Measurements from ENCODE around the gene GBP6.

The GBP6 gene

GRCh38 chr1:89347296-89347695 is 16.6 kb upstream of the GBP6 start:
- H2BK120ac ChIP-seq (ENCODE audit: low read depth, low read length): no peak overlapping the region
- no peak overlapping the region for H4K91ac ChIP-seq (ENCODE audit: low read length)
- no peak overlapping the region for H3K9ac ChIP-seq (ENCODE audit: low read length)
- no peak overlapping the region for H2BK15ac ChIP-seq (ENCODE audit: low read depth, poor library complexity, severe bottlenecking)
- no peak overlapping the region for H4K8ac ChIP-seq (ENCODE audit: low read length)
- H2BK12ac ChIP-seq (ENCODE audit: low read length in 2 of 2): no peak overlapping the region
- no peak overlapping the region for H3K14ac ChIP-seq (ENCODE audit: low read length in 2 of 2)
- H3K4me2 ChIP-seq (ENCODE audit: low read length, poor library complexity, severe bottlenecking): no peak overlapping the region
- no peaks in the 10 kb centered on the region for H3K36me3 ChIP-seq (ENCODE audit: control insufficient read depth in 1 of 2, insufficient read depth in 2 of 2, low read depth in 1 of 2, low read length in 2 of 2)
- no peak overlapping the region for H2AK5ac ChIP-seq (ENCODE audit: low read length, severe bottlenecking)
- no peaks in the 10 kb centered on the region for H3K27me3 ChIP-seq (ENCODE audit: control insufficient read depth in 1 of 2, insufficient read depth in 1 of 2, low read length in 2 of 2)
- H2BK5ac ChIP-seq (ENCODE audit: low read depth, low read length, poor library complexity, severe bottlenecking): no peak overlapping the region
- H3K23ac ChIP-seq (ENCODE audit: low read length in 2 of 2): no peak overlapping the region
- no peak for DNase-seq
- no peaks in the 10 kb centered on the region for H3K9me3 ChIP-seq (ENCODE audit: control insufficient read depth, low read length)
- H3K4me1 ChIP-seq (ENCODE audit: control insufficient read depth, insufficient read depth, low read depth, low read length): no peaks in the 10 kb centered on the region
- H3K4ac ChIP-seq (ENCODE audit: low read depth in 1 of 2, low read length in 2 of 2): no peak overlapping the region
- H2AFZ ChIP-seq (ENCODE audit: low read depth, low read length): no peak overlapping the region
- no peak overlapping the region for H3K18ac ChIP-seq (ENCODE audit: low read depth in 1 of 2, low read length in 2 of 2)
- no peaks in the 10 kb centered on the region for H3K79me1 ChIP-seq (replicated peaks; ENCODE audit: low read length, poor library complexity, severe bottlenecking)
- no peak overlapping the region for H3K4me3 ChIP-seq (ENCODE audit: insufficient read depth in 1 of 2, low read depth in 1 of 2, low read length in 2 of 2)
- H3K27ac ChIP-seq (ENCODE audit: low read length, poor library complexity, severe bottlenecking): no peak overlapping the region
- WGBS: 33% methylated on average over 1 of the region's 2 CpGs

DNA sequence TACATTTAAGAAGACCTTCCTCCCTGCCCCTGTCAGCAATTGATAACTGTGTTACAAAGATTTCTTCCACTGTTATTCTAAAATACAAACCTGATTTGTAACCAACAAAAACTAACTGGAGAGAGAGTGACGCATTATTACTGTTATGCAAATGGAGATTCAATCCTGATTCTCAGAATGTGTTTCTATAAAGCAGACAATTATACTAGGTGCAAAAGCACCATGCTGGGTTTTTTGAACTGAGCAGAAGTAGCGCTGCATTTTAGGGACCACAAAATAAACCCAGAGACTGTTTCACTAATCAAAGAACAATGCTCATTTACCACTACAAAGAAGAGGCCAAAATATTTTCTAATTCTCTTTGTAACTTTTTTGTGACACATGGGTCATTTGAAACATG is 13.6 kb upstream of the GBP6 start:
- WGBS: 93% methylated on average over 1 of the region's 2 CpGs
- Histone ChIP-seq H3K23ac (ENCODE audit: low read length in 2 of 2) (no peak overlapping the region), H3K79me1 (replicated peaks; ENCODE audit: low read length, poor library complexity, severe bottlenecking) (no peaks in the 10 kb centered on the region), H2AK5ac (ENCODE audit: low read length, severe bottlenecking) (no peak overlapping the region), H2BK15ac (ENCODE audit: low read depth, poor library complexity, severe bottlenecking) (no peak overlapping the region), H3K27ac (ENCODE audit: low read length, poor library complexity, severe bottlenecking) (no peak overlapping the region), H2BK12ac (ENCODE audit: low read length in 2 of 2) (no peak overlapping the region), H3K27me3 (ENCODE audit: control insufficient read depth in 1 of 2, insufficient read depth in 1 of 2, low read length in 2 of 2) (peaks cover 0 to 4% of the 10 kb centered on the region in 2 experiments), H3K4me3 (ENCODE audit: insufficient read depth in 1 of 2, low read depth in 1 of 2, low read length in 2 of 2) (no peak overlapping the region), H4K8ac (ENCODE audit: low read length) (no peak overlapping the region), H2AFZ (ENCODE audit: low read depth, low read length) (no peak overlapping the region), H4K91ac (ENCODE audit: low read length) (no peak overlapping the region), H3K14ac (ENCODE audit: low read length in 2 of 2) (no peak overlapping the region), H3K18ac (ENCODE audit: low read depth in 1 of 2, low read length in 2 of 2) (no peak overlapping the region), H3K4ac (ENCODE audit: low read depth in 1 of 2, low read length in 2 of 2) (no peak overlapping the region), H3K9me3 (ENCODE audit: control insufficient read depth, low read length) (no peaks in the 10 kb centered on the region), H2BK120ac (ENCODE audit: low read depth, low read length) (no peak overlapping the region), H2BK5ac (ENCODE audit: low read depth, low read length, poor library complexity, severe bottlenecking) (no peak overlapping the region), H3K4me1 (ENCODE audit: control insufficient read depth, insufficient read depth, low read depth, low read length) (no peaks in the 10 kb centered on the region), H3K36me3 (ENCODE audit: control insufficient read depth in 1 of 2, insufficient read depth in 2 of 2, low read depth in 1 of 2, low read length in 2 of 2) (no peaks in the 10 kb centered on the region), H3K4me2 (ENCODE audit: low read length, poor library complexity, severe bottlenecking) (no peak overlapping the region), H3K9ac (ENCODE audit: low read length) (no peak overlapping the region)
- DNase-seq: no peak

GRCh38 chr1:89351597-89352311 is 12.1 kb upstream of the GBP6 start:
- H2BK12ac ChIP-seq (ENCODE audit: low read length in 2 of 2): no peak overlapping the region
- H3K23ac ChIP-seq (ENCODE audit: low read length in 2 of 2): no peak overlapping the region
- no peak overlapping the region for H3K4ac ChIP-seq (ENCODE audit: low read depth in 1 of 2, low read length in 2 of 2)
- no peak overlapping the region for H2AK5ac ChIP-seq (ENCODE audit: low read length, severe bottlenecking)
- H3K27ac ChIP-seq (ENCODE audit: low read length, poor library complexity, severe bottlenecking): no peak overlapping the region
- H3K4me2 ChIP-seq (ENCODE audit: low read length, poor library complexity, severe bottlenecking): no peak overlapping the region
- H2AFZ ChIP-seq (ENCODE audit: low read depth, low read length): no peak overlapping the region
- peaks cover 0 to 4% of the 10 kb centered on the region in 2 experiments for H3K27me3 ChIP-seq (ENCODE audit: control insufficient read depth in 1 of 2, insufficient read depth in 1 of 2, low read length in 2 of 2)
- no peak for DNase-seq
- no peak overlapping the region for H2BK120ac ChIP-seq (ENCODE audit: low read depth, low read length)
- no peaks in the 10 kb centered on the region for H3K9me3 ChIP-seq (ENCODE audit: control insufficient read depth, low read length)
- H3K79me1 ChIP-seq (replicated peaks; ENCODE audit: low read length, poor library complexity, severe bottlenecking): no peaks in the 10 kb centered on the region
- no peak overlapping the region for H3K18ac ChIP-seq (ENCODE audit: low read depth in 1 of 2, low read length in 2 of 2)
- 56% methylated on average over 1 of the region's 1 CpG for WGBS
- H3K4me3 ChIP-seq (ENCODE audit: insufficient read depth in 1 of 2, low read depth in 1 of 2, low read length in 2 of 2): no peak overlapping the region
- H2BK5ac ChIP-seq (ENCODE audit: low read depth, low read length, poor library complexity, severe bottlenecking): no peak overlapping the region
- no peaks in the 10 kb centered on the region for H3K4me1 ChIP-seq (ENCODE audit: control insufficient read depth, insufficient read depth, low read depth, low read length)
- H4K91ac ChIP-seq (ENCODE audit: low read length): no peak overlapping the region
- no peaks in the 10 kb centered on the region for H3K36me3 ChIP-seq (ENCODE audit: control insufficient read depth in 1 of 2, insufficient read depth in 2 of 2, low read depth in 1 of 2, low read length in 2 of 2)
- no peak overlapping the region for H3K9ac ChIP-seq (ENCODE audit: low read length)
- H4K8ac ChIP-seq (ENCODE audit: low read length): no peak overlapping the region
- no peak overlapping the region for H3K14ac ChIP-seq (ENCODE audit: low read length in 2 of 2)
- H2BK15ac ChIP-seq (ENCODE audit: low read depth, poor library complexity, severe bottlenecking): no peak overlapping the region

GRCh38 chr1:89352421-89352820 is 11.4 kb upstream of the GBP6 start:
- DNase-seq: no peak
- no peaks in the 10 kb centered on the region for H3K4me1 ChIP-seq (ENCODE audit: control insufficient read depth, insufficient read depth, low read depth, low read length)
- H3K27ac ChIP-seq (ENCODE audit: low read length, poor library complexity, severe bottlenecking): no peak overlapping the region

More at GRCh38 chr1:89352421-89352820, 11.4 kb upstream of the GBP6 start:
- Histone ChIP-seq H3K27me3 (ENCODE audit: control insufficient read depth in 1 of 2, insufficient read depth in 1 of 2, low read length in 2 of 2) (peaks cover 0 to 4% of the 10 kb centered on the region in 2 experiments), H3K9me3 (ENCODE audit: control insufficient read depth, low read length) (no peaks in the 10 kb centered on the region), H2BK5ac (ENCODE audit: low read depth, low read length, poor library complexity, severe bottlenecking) (no peak overlapping the region), H3K9ac (ENCODE audit: low read length) (no peak overlapping the region), H2AFZ (ENCODE audit: low read depth, low read length) (no peak overlapping the region), H3K18ac (ENCODE audit: low read depth in 1 of 2, low read length in 2 of 2) (no peak overlapping the region), H2AK5ac (ENCODE audit: low read length, severe bottlenecking) (no peak overlapping the region), H3K14ac (ENCODE audit: low read length in 2 of 2) (no peak overlapping the region), H3K4me2 (ENCODE audit: low read length, poor library complexity, severe bottlenecking) (no peak overlapping the region), H4K91ac (ENCODE audit: low read length) (no peak overlapping the region), H3K36me3 (ENCODE audit: control insufficient read depth in 1 of 2, insufficient read depth in 2 of 2, low read depth in 1 of 2, low read length in 2 of 2) (no peaks in the 10 kb centered on the region), H3K4ac (ENCODE audit: low read depth in 1 of 2, low read length in 2 of 2) (no peak overlapping the region), H2BK15ac (ENCODE audit: low read depth, poor library complexity, severe bottlenecking) (no peak overlapping the region), H3K23ac (ENCODE audit: low read length in 2 of 2) (no peak overlapping the region), H4K8ac (ENCODE audit: low read length) (no peak overlapping the region), H2BK12ac (ENCODE audit: low read length in 2 of 2) (no peak overlapping the region), H3K4me3 (ENCODE audit: insufficient read depth in 1 of 2, low read depth in 1 of 2, low read length in 2 of 2) (no peak overlapping the region), H2BK120ac (ENCODE audit: low read depth, low read length) (no peak overlapping the region), H3K79me1 (replicated peaks; ENCODE audit: low read length, poor library complexity, severe bottlenecking) (no peaks in the 10 kb centered on the region)
- WGBS: 100% methylated on average over 1 of the region's 2 CpGs

All from mesenchymal stem cell (in vitro differentiated cells and primary cell).